Keratinocyte (primary cell): ENCODE data around the gene RAX2. TPM values are rescaled to one million over a fixed set of nuclear protein-coding genes. Genes with fewer than 3 reads are reported as not detected.

Source experiments
- DNase-seq: peaks from one replicate; pipeline ENCODE4 v3.0.0-alpha.2; 2011; ENCODE audit warnings: low read depth, missing footprints, low spot score
- FAIRE-seq: peaks from 2 replicates; lab custom pipeline; 2011; peaks lifted over from hg19 to GRCh38; lab: Jason Lieb, UNC
- H2AFZ ChIP-seq: 2 replicates; pipeline ENCODE4 v1.6.0; 2012; ENCODE audit warnings: low read length, control low read depth, inconsistent platforms; ENCODE audit not compliant: control insufficient read depth
- H3K27ac ChIP-seq: 2 replicates; pipeline ENCODE4 v1.5.1; 2011; ENCODE audit warnings: low read length; ENCODE audit not compliant: control insufficient read depth, insufficient read depth
- H3K27me3 ChIP-seq: 3 replicates; pipeline ENCODE4 v1.6.0; 2011; ENCODE audit warnings: low read length; ENCODE audit not compliant: control insufficient read depth, insufficient read depth; ENCODE audit errors: extremely low read depth
- H3K36me3 ChIP-seq, 2 experiments: 2 replicates in 1 of 2; 3 replicates in 1 of 2; pipeline ENCODE4 v1.5.1; 2011; ENCODE audit warnings: low read length in 2 of 2, mild to moderate bottlenecking in 1 of 2; ENCODE audit not compliant: control insufficient read depth in 2 of 2, insufficient read depth in 2 of 2; ENCODE audit errors: extremely low read depth in 1 of 2
- H3K4me1 ChIP-seq: 3 replicates; pipeline ENCODE4 v1.5.1; 2011; ENCODE audit warnings: low read length; ENCODE audit not compliant: control insufficient read depth, insufficient read depth; ENCODE audit errors: extremely low read depth
- H3K4me2 ChIP-seq: 3 replicates; pipeline ENCODE4 v1.6.0; 2011; ENCODE audit warnings: low read depth, low read length; ENCODE audit not compliant: control insufficient read depth, insufficient read depth; ENCODE audit errors: extremely low read depth
- H3K4me3 ChIP-seq, 3 experiments: fragments of 200-600 bp in 1 of 3; sonication (generic) in 1 of 3; 2 replicates in 2 of 3; 3 replicates in 1 of 3; pipeline ENCODE4 v1.5.1; 2011 to 2016; ENCODE audit warnings: low read length in 3 of 3, mild to moderate bottlenecking in 3 of 3, control low read depth in 2 of 3, inconsistent platforms in 1 of 3, low read depth in 1 of 3, mixed read lengths in 1 of 3, mixed run types in 1 of 3, moderate library complexity in 1 of 3; ENCODE audit not compliant: control insufficient read depth in 2 of 3, insufficient read depth in 2 of 3; ENCODE audit errors: extremely low read depth in 1 of 3
- H3K79me2 ChIP-seq: 2 replicates; pipeline ENCODE4 v1.6.0; 2012; ENCODE audit warnings: low read length; ENCODE audit not compliant: control insufficient read depth, insufficient read depth
- H3K9ac ChIP-seq: 3 replicates; pipeline ENCODE4 v1.6.0; 2011; ENCODE audit warnings: low read length; ENCODE audit not compliant: control insufficient read depth, insufficient read depth; ENCODE audit errors: extremely low read depth
- H3K9me1 ChIP-seq: 3 replicates; pipeline ENCODE4 v1.6.0; 2011; ENCODE audit warnings: low read length; ENCODE audit not compliant: control insufficient read depth, insufficient read depth; ENCODE audit errors: extremely low read depth
- H3K9me3 ChIP-seq: 2 replicates; pipeline ENCODE4 v1.5.1; 2012; ENCODE audit warnings: low read depth, low read length; ENCODE audit not compliant: control insufficient read depth
- H4K20me1 ChIP-seq: 3 replicates; pipeline ENCODE4 v1.6.0; 2011; ENCODE audit warnings: low read length; ENCODE audit not compliant: control insufficient read depth, insufficient read depth; ENCODE audit errors: extremely low read depth
- EZH2 ChIP-seq: IDR thresholded peaks from one replicate; pipeline ENCODE4 v1.6.1; 2012; ENCODE audit warnings: inconsistent platforms, mild to moderate bottlenecking, low read length, moderate library complexity
- dilution Hi-C: fragments of 300-500 bp; cut with MboI; formaldehyde crosslinking; loops from one replicate; pipeline ENCODE4 v1.7.0; 2020; ENCODE audit warnings: low sequenced_read_pairs; ENCODE audit not compliant: extremely low pct_ligation_motif_present
- polyA plus RNA-seq, 5 experiments: library from polyadenylated mRNA; depleted of rRNA in 3 of 5; stranded (reverse) in 3 of 5; stranded (forward) in 1 of 5; unstranded in 1 of 5; fragments of >200 nt; gene quantifications; 1 replicate in 1 of 5; 2 replicates in 3 of 5; 3 replicates in 1 of 5; pipeline versions ENCODE4 v1.2.1 to v1.2.3, GENCODE V29; 2011 to 2012; ENCODE audit warnings: missing spikeins in 2 of 5, low read depth in 1 of 5, low replicate concordance in 1 of 5
- TF ChIP-seq, protein P1 (sequence below), 3 experiments: IDR thresholded peaks in 1 of 3; conservative IDR thresholded peaks in 1 of 3; optimal IDR thresholded peaks in 1 of 3; 2 replicates in 2 of 3; 3 replicates in 1 of 3; pipeline versions ENCODE3 to v1.5.1; 2011; ENCODE audit warnings: low read length in 3 of 3, mild to moderate bottlenecking in 3 of 3, moderate library complexity in 2 of 3, control low read depth in 1 of 3, inconsistent platforms in 1 of 3; ENCODE audit not compliant: insufficient read depth in 2 of 3; ENCODE audit errors: extremely low read depth in 1 of 3

The RAX2 gene
- polyA plus RNA-seq, 1 donor (not counting 4 experiments of a cell fraction or from before 2014, with no cell fraction given), result not detected

GRCh38 chr19:3801412-3802096 is 29.5 kb upstream of the RAX2 start:
- Histone ChIP-seq H3K4me3 (no peak overlapping the region), H3K4me1 (peaks cover 2% of the 10 kb centered on the region), H4K20me1 (no peaks in the 10 kb centered on the region), H3K36me3 (no peaks in the 10 kb centered on the region), H3K9me3 (no peaks in the 10 kb centered on the region), H3K9ac (no peak overlapping the region), H3K79me2 (no peaks in the 10 kb centered on the region), H3K27ac (no peak overlapping the region), H2AFZ (no peak overlapping the region), H3K4me2 (peak overlapping the region; percentile 10), H3K9me1 (no peaks in the 10 kb centered on the region), H3K27me3 (peaks cover 30% of the 10 kb centered on the region)
- TF ChIP-seq EZH2, result peak; percentile 84
- TF ChIP-seq, protein P1, sequence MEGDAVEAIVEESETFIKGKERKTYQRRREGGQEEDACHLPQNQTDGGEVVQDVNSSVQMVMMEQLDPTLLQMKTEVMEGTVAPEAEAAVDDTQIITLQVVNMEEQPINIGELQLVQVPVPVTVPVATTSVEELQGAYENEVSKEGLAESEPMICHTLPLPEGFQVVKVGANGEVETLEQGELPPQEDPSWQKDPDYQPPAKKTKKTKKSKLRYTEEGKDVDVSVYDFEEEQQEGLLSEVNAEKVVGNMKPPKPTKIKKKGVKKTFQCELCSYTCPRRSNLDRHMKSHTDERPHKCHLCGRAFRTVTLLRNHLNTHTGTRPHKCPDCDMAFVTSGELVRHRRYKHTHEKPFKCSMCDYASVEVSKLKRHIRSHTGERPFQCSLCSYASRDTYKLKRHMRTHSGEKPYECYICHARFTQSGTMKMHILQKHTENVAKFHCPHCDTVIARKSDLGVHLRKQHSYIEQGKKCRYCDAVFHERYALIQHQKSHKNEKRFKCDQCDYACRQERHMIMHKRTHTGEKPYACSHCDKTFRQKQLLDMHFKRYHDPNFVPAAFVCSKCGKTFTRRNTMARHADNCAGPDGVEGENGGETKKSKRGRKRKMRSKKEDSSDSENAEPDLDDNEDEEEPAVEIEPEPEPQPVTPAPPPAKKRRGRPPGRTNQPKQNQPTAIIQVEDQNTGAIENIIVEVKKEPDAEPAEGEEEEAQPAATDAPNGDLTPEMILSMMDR (optimal IDR thresholded peaks at IDR 0.05 in 1 of 3, IDR thresholded peaks at IDR 0.05 in 1 of 3, conservative IDR thresholded peaks at IDR 0.05 in 1 of 3; ENCODE audit: extremely low read depth in 1 of 3, insufficient read depth in 2 of 3, low read length in 3 of 3), result peak in 1 of 3 experiments; percentile 27
- dilution Hi-C loops, result no loop called here
- no peak for DNase-seq
- no peak for FAIRE-seq

- H3K27me3 ChIP-seq, result peaks cover 30% of the 10 kb centered on the region
These were observed 29.0 kb upstream of the RAX2 start for GRCh38 chr19:3800996-3801395.

More at GRCh38 chr19:3800996-3801395, 29.0 kb upstream of the RAX2 start:
- Histone ChIP-seq H3K79me2 (no peaks in the 10 kb centered on the region), H4K20me1 (no peaks in the 10 kb centered on the region), H3K27ac (no peak overlapping the region), H3K4me2 (peak overlapping the region; percentile 10), H3K4me3 (no peak overlapping the region), H3K4me1 (peaks cover 2% of the 10 kb centered on the region), H2AFZ (no peak overlapping the region), H3K9me1 (no peaks in the 10 kb centered on the region), H3K9ac (no peak overlapping the region), H3K9me3 (peaks cover 2% of the 10 kb centered on the region), H3K36me3 (no peaks in the 10 kb centered on the region)
- FAIRE-seq (no peak), DNase-seq (no peak)
- dilution Hi-C loops, result no loop called here
- TF ChIP-seq EZH2, result no peak
- TF ChIP-seq, protein P1 (optimal IDR thresholded peaks at IDR 0.05 in 1 of 3, IDR thresholded peaks at IDR 0.05 in 1 of 3, conservative IDR thresholded peaks at IDR 0.05 in 1 of 3; ENCODE audit: extremely low read depth in 1 of 3, insufficient read depth in 2 of 3, low read length in 3 of 3), result no peak
